Measurements from ENCODE around the gene LEP. TPM values are rescaled to one million over a fixed set of nuclear protein-coding genes. Genes with fewer than 3 reads are reported as not detected.

LEP gene
- total RNA-seq, 4 donors from 2014 or later, result not detected

DNA sequence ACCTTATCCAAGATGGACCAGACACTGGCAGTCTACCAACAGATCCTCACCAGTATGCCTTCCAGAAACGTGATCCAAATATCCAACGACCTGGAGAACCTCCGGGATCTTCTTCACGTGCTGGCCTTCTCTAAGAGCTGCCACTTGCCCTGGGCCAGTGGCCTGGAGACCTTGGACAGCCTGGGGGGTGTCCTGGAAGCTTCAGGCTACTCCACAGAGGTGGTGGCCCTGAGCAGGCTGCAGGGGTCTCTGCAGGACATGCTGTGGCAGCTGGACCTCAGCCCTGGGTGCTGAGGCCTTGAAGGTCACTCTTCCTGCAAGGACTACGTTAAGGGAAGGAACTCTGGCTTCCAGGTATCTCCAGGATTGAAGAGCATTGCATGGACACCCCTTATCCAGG lies 13.4 kb downstream of the LEP start:
- Histone ChIP-seq H3K4me3 (no peak overlapping the region), H3K4me1 (no peaks in the 10 kb centered on the region), H3K9me3 (no peaks in the 10 kb centered on the region), H3K27me3 (no peaks in the 10 kb centered on the region), H3K27ac (no peak overlapping the region), H3K36me3 (no peaks in the 10 kb centered on the region)
- TF ChIP-seq POLR2A (IDR thresholded peaks at IDR 0.05), result no peak
- TF ChIP-seq, protein P1, sequence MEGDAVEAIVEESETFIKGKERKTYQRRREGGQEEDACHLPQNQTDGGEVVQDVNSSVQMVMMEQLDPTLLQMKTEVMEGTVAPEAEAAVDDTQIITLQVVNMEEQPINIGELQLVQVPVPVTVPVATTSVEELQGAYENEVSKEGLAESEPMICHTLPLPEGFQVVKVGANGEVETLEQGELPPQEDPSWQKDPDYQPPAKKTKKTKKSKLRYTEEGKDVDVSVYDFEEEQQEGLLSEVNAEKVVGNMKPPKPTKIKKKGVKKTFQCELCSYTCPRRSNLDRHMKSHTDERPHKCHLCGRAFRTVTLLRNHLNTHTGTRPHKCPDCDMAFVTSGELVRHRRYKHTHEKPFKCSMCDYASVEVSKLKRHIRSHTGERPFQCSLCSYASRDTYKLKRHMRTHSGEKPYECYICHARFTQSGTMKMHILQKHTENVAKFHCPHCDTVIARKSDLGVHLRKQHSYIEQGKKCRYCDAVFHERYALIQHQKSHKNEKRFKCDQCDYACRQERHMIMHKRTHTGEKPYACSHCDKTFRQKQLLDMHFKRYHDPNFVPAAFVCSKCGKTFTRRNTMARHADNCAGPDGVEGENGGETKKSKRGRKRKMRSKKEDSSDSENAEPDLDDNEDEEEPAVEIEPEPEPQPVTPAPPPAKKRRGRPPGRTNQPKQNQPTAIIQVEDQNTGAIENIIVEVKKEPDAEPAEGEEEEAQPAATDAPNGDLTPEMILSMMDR (IDR thresholded peaks at IDR 0.05), result no peak
- DNase-seq, result no peak
- intact Hi-C loops (cut with DNase I; ENCODE audit: low total_unique reads), result no loop called here

DNA sequence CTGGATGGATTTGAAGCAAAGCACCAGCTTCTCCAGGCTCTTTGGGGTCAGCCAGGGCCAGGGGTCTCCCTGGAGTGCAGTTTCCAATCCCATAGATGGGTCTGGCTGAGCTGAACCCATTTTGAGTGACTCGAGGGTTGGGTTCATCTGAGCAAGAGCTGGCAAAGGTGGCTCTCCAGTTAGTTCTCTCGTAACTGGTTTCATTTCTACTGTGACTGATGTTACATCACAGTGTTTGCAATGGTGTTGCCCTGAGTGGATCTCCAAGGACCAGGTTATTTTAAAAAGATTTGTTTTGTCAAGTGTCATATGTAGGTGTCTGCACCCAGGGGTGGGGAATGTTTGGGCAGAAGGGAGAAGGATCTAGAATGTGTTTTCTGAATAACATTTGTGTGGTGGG lies 14.2 kb downstream of the LEP start:
- Histone ChIP-seq H3K4me1 (no peaks in the 10 kb centered on the region), H3K4me3 (no peak overlapping the region), H3K27me3 (no peaks in the 10 kb centered on the region), H3K36me3 (no peaks in the 10 kb centered on the region), H3K27ac (no peak overlapping the region), H3K9me3 (no peaks in the 10 kb centered on the region)
- intact Hi-C loops (cut with DNase I; ENCODE audit: low total_unique reads), result no loop called here
- TF ChIP-seq, protein P1 (IDR thresholded peaks at IDR 0.05), result no peak
- no peak for TF ChIP-seq POLR2A (IDR thresholded peaks at IDR 0.05)
- DNase-seq, result no peak

GRCh38 chr7:128257458-128257857 lies 16.4 kb downstream of the LEP start:
- no peaks in the 10 kb centered on the region for H3K36me3 ChIP-seq
- no peaks in the 10 kb centered on the region for H3K9me3 ChIP-seq
- no peaks in the 10 kb centered on the region for H3K27me3 ChIP-seq
- intact Hi-C loops (cut with DNase I; ENCODE audit: low total_unique reads), result no loop called here
- no peak overlapping the region for H3K27ac ChIP-seq
- no peak for DNase-seq
- no peak overlapping the region for H3K4me3 ChIP-seq
- no peaks in the 10 kb centered on the region for H3K4me1 ChIP-seq
- TF ChIP-seq, protein P1 (IDR thresholded peaks at IDR 0.05), result no peak
- no peak for TF ChIP-seq POLR2A (IDR thresholded peaks at IDR 0.05)

DNA sequence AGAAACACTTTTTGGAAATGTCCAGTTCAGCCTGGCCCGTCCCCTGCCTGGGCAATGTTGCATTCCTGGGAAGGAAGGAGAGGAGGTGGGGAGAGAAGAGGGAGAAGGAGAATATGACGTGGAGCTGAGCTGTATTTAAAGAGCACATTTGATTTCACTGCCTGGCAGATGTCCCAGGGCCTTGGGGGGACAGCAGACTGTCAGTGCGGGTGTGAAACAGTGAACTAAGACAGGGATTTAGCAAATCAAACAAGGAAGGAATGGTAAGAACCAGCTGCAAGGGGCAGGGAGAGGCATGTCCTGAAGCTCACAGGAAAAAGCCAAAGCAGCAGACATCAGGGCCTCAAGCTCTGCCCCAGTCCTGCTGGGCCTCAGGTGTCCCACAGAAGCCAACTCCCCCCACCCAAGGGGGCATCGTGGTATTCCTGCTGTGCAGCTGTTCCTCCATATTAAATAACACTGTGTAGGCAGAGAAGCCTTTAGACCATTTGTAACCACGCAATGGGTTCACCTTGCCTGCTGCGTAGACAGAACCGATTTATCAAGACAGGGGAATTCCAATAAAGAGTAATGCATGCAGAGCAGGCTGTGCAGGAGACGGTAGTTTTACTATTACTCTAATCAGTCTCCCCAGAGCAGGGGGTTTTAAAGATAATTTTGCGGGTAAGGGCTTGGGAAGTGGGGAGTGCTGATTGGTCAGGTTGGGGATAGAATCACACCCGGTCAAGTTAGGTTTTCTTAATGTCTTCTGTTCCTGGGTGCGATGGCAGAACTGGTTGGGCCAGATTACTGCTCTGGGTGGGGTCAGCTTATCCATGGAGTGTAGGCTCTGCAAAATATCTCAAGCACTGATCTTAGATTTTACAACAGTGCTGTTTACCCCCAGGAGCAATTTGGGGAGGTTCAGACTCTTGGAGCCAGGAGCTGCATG lies 18.3 kb downstream of the LEP start:
- H3K9me3 ChIP-seq, result no peaks in the 10 kb centered on the region
- no peaks in the 10 kb centered on the region for H3K36me3 ChIP-seq
- intact Hi-C loops (cut with DNase I; ENCODE audit: low total_unique reads), result no loop called here
- TF ChIP-seq, protein P1 (IDR thresholded peaks at IDR 0.05), result no peak
- TF ChIP-seq POLR2A (IDR thresholded peaks at IDR 0.05), result no peak
- DNase-seq, result no peak
- no peaks in the 10 kb centered on the region for H3K27me3 ChIP-seq
- no peak overlapping the region for H3K27ac ChIP-seq
- no peak overlapping the region for H3K4me3 ChIP-seq
- no peaks in the 10 kb centered on the region for H3K4me1 ChIP-seq

DNA sequence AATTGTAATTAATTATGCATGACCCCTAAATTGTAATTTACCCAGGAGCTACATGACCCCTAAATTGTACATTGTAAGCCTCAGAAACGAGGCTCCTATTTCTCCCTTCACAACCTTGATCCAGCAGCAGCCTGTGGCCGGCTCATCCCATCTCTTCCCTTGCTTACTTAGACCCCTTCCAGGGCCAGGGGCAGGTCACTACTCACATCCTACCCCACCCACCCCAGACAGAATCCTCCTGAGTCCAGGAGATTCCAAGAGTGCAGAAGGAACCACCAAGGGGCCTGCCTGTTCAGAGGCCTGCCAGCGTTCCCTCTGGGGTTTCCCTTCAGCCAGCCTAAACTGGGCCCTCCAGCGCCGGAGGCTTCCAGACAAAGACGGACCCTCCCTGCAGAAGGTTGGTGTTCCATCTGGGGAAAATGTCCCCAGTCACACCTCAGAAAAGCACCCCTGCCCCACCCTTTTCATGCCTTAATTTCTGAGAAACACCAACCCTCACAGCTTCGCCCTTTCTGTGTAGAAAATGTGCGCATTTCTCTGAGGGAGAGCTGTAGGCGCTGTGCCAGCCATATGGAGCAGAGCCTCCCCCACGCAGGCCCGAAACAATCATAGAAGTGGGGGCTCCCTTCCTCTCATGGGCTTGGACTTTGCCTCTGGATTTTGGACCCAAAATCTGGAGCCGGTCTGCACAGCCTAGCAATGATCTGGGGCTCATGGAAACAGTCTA lies 19.2 kb downstream of the LEP start:
- no peaks in the 10 kb centered on the region for H3K4me1 ChIP-seq
- no peaks in the 10 kb centered on the region for H3K9me3 ChIP-seq
- no peak overlapping the region for H3K4me3 ChIP-seq
- H3K27me3 ChIP-seq, result no peaks in the 10 kb centered on the region
- no peak for DNase-seq
- H3K27ac ChIP-seq, result no peak overlapping the region
- intact Hi-C loops (cut with DNase I; ENCODE audit: low total_unique reads), result no loop called here
- TF ChIP-seq, protein P1 (IDR thresholded peaks at IDR 0.05), result no peak
- TF ChIP-seq POLR2A (IDR thresholded peaks at IDR 0.05), result no peak
- H3K36me3 ChIP-seq, result no peaks in the 10 kb centered on the region

Data from uterus (tissue), 4 donors.